Natural killer cell (primary cell): Measurements from ENCODE around the gene CXCL10. TPM values are rescaled to one million over a fixed set of nuclear protein-coding genes. Genes with fewer than 3 reads are reported as not detected.

ENCODE experiments used
- ATAC-seq, 3 donors: fragments of 150-1000 bp in 2 of 3; fragments of 200-7000 bp in 1 of 3; cut with Tn5 transposase; 1 replicate in 1 of 3; 2 replicates in 2 of 3; pipeline ENCODE4 v1.10.0; 2021; ENCODE audit warnings: mild to moderate bottlenecking in 2 of 3, moderate library complexity in 2 of 3
- DNase-seq, 2 donors: peaks; one replicate each; pipeline versions ENCODE4 v3.0.0 to v3.0.0-alpha.2; 2013 to 2021; ENCODE audit warnings: mixed read lengths in 1 of 2
- H3K27ac ChIP-seq: one replicate; pipeline ENCODE4 v1.5.1; 2013; ENCODE audit warnings: mild to moderate bottlenecking, low read length
- H3K27me3 ChIP-seq: one replicate; pipeline ENCODE4 v1.6.1; 2013; ENCODE audit warnings: low read length; ENCODE audit not compliant: control insufficient read depth, insufficient read depth
- H3K36me3 ChIP-seq: one replicate; pipeline ENCODE4 v1.6.1; 2013; ENCODE audit warnings: low read length; ENCODE audit not compliant: control insufficient read depth, insufficient read depth
- H3K4me1 ChIP-seq: one replicate; pipeline ENCODE4 v1.6.1; 2013; ENCODE audit warnings: low read length; ENCODE audit not compliant: control insufficient read depth, insufficient read depth
- H3K4me3 ChIP-seq: one replicate; pipeline ENCODE4 v1.5.1; 2013; ENCODE audit warnings: low read length
- H3K9me3 ChIP-seq: one replicate; pipeline ENCODE4 v1.6.1; 2013; ENCODE audit warnings: low read length; ENCODE audit not compliant: control insufficient read depth, insufficient read depth
- H3K27ac Mint-ChIP-seq, 2 donors: one replicate each; pipeline ENCODE4 v1.8.0; 2022; ENCODE audit warnings: mild to moderate bottlenecking in 2 of 2, mixed read lengths in 2 of 2, moderate library complexity in 1 of 2
- H3K27me3 Mint-ChIP-seq, 2 donors: one replicate each; pipeline ENCODE4 v1.8.0; 2022; ENCODE audit warnings: low read depth in 2 of 2, mixed read lengths in 2 of 2
- H3K36me3 Mint-ChIP-seq: one replicate; pipeline ENCODE4 v1.8.0; 2022; ENCODE audit warnings: mixed read lengths
- H3K4me1 Mint-ChIP-seq, 2 donors: one replicate each; pipeline ENCODE4 v1.8.0; 2022; ENCODE audit warnings: mixed read lengths in 2 of 2
- H3K4me3 Mint-ChIP-seq: one replicate; pipeline ENCODE4 v1.8.0; 2022; ENCODE audit warnings: mild to moderate bottlenecking, moderate library complexity, mixed read lengths
- H3K9me3 Mint-ChIP-seq, 2 donors: one replicate each; pipeline ENCODE4 v1.8.0; 2022; ENCODE audit warnings: mixed read lengths in 2 of 2
- CTCF ChIP-seq: fragments of 200-600 bp; IDR thresholded peaks from one replicate; pipeline ENCODE4 v1.8.0; 2022; ENCODE audit warnings: antibody characterized with exemption
- WGBS: methylation state at CpG from one replicate; pipeline ENCODE4 v1.1.7; 2013; ENCODE audit warnings: missing lambda C conversion rate; ENCODE audit not compliant: insufficient coverage; 5-methylcytosine and 5-hydroxymethylcytosine counted together
- intact Hi-C: fragments of 100-400 bp; cut with micrococcal nuclease; formaldehyde crosslinking; loops from one replicate; pipeline ENCODE4 v1.14.2; 2022
- total RNA-seq, 4 donors: library from RNA; stranded (reverse); fragments of 120-200 nt in 1 of 4; gene quantifications; one replicate each; pipeline versions ENCODE4 v1.2.3 to v1.2.4, GENCODE V29; 2013 to 2022

The CXCL10 gene
- total RNA-seq, 3 donors from 2014 or later (not counting 1 experiment from before 2014, with no cell fraction given), result not detected

DNA sequence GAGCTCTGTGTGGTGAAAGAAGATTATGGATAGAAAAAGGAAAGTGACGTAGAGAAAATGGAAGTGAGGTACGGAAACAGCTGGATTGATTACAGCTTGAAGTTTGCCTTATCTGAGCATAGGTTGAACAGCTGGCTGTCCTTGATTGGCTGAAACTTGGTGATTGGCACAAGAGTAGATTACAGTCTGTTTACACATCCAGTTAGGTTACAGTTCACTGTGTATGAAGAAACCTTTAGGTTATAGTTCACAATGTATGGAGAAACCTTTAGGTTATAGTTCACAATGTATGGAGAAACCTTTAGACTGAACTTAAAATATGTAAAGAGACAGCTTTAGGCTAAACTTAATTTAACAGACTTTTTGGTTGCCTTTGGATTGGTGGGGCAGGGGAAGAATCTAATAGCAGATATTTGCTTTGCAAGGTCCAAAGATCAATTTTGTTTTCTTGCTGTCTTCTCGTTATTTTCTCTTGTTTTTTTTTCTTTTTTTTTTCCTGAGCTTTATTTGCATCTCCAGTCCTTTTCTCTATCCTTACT is 35.7 kb upstream of the CXCL10 start:
- Mint-ChIP-seq H3K36me3 (no peaks in the 10 kb centered on the region), H3K9me3 (no peaks in the 10 kb centered on the region), H3K27me3 (peaks cover 24 to 31% of the 10 kb centered on the region in 2 donors), H3K4me3 (no peak overlapping the region), H3K27ac (no peak overlapping the region), H3K4me1 (no peaks in the 10 kb centered on the region)
- no peak overlapping the region for H3K4me3 ChIP-seq
- no peaks in the 10 kb centered on the region for H3K9me3 ChIP-seq
- ATAC-seq (no peak), DNase-seq (no peak)
- TF ChIP-seq CTCF, result no peak
- H3K27ac ChIP-seq, result no peak overlapping the region
- intact Hi-C loops, result no loop called here
- H3K4me1 ChIP-seq, result no peaks in the 10 kb centered on the region
- no peaks in the 10 kb centered on the region for H3K27me3 ChIP-seq
- no peaks in the 10 kb centered on the region for H3K36me3 ChIP-seq
- 78% methylated on average over 2 of the region's 3 CpGs for WGBS

- Mint-ChIP-seq H3K27me3 (peaks cover 27 to 36% of the 10 kb centered on the region in 2 donors), H3K9me3 (no peaks in the 10 kb centered on the region), H3K27ac (no peak overlapping the region), H3K4me1 (no peaks in the 10 kb centered on the region), H3K36me3 (no peaks in the 10 kb centered on the region), H3K4me3 (no peak overlapping the region)
- H3K4me1 ChIP-seq, result no peaks in the 10 kb centered on the region
- TF ChIP-seq CTCF, result no peak
- no peaks in the 10 kb centered on the region for H3K9me3 ChIP-seq
- H3K27ac ChIP-seq, result no peak overlapping the region
- ATAC-seq (no peak), DNase-seq (no peak)
- H3K27me3 ChIP-seq, result no peaks in the 10 kb centered on the region
- H3K4me3 ChIP-seq, result no peak overlapping the region
- intact Hi-C loops, result no loop called here
- no peaks in the 10 kb centered on the region for H3K36me3 ChIP-seq
Observed at GRCh38 chr4:76058302-76058701, 35.0 kb upstream of the CXCL10 start.

GRCh38 chr4:76055421-76055820 is 32.1 kb upstream of the CXCL10 start:
- H3K36me3 Mint-ChIP-seq, result no peaks in the 10 kb centered on the region
- no peaks in the 10 kb centered on the region for H3K4me1 Mint-ChIP-seq
- H3K9me3 Mint-ChIP-seq, result no peaks in the 10 kb centered on the region
- 77% methylated on average over 2 of the region's 2 CpGs for WGBS
- DNase-seq (no peak), ATAC-seq (no peak)
- peaks cover 22 to 23% of the 10 kb centered on the region in 2 donors for H3K27me3 Mint-ChIP-seq
- no peak overlapping the region for H3K27ac Mint-ChIP-seq
- TF ChIP-seq CTCF, result no peak
- H3K27ac ChIP-seq, result no peak overlapping the region
- intact Hi-C loops, result no loop called here
- H3K4me3 Mint-ChIP-seq, result no peak overlapping the region
- no peaks in the 10 kb centered on the region for H3K36me3 ChIP-seq
- no peak overlapping the region for H3K4me3 ChIP-seq
- no peaks in the 10 kb centered on the region for H3K9me3 ChIP-seq
- H3K27me3 ChIP-seq, result no peaks in the 10 kb centered on the region
- H3K4me1 ChIP-seq, result no peaks in the 10 kb centered on the region

- no peaks in the 10 kb centered on the region for H3K9me3 ChIP-seq
- no peak overlapping the region for H3K27ac ChIP-seq
- TF ChIP-seq CTCF, result no peak
- H3K27me3 Mint-ChIP-seq, result peaks cover 22 to 23% of the 10 kb centered on the region in 2 donors
- no peak for DNase-seq
- no peak overlapping the region for H3K4me3 Mint-ChIP-seq
- H3K4me1 Mint-ChIP-seq, result no peaks in the 10 kb centered on the region
- no peaks in the 10 kb centered on the region for H3K27me3 ChIP-seq
- ATAC-seq, result no peak
- H3K36me3 ChIP-seq, result no peaks in the 10 kb centered on the region
- H3K4me1 ChIP-seq, result no peaks in the 10 kb centered on the region
- no peaks in the 10 kb centered on the region for H3K36me3 Mint-ChIP-seq
- H3K9me3 Mint-ChIP-seq, result no peaks in the 10 kb centered on the region
- intact Hi-C loops, result no loop called here
- H3K4me3 ChIP-seq, result no peak overlapping the region
- 44% methylated on average over 2 of the region's 2 CpGs for WGBS
- H3K27ac Mint-ChIP-seq, result no peak overlapping the region
Observed at GRCh38 chr4:76055016-76055415, 31.7 kb upstream of the CXCL10 start.
